OCI-LY7 (cell line): ENCODE data around the gene OR51A2.

Experiments
- EZH2phosphoT487 ChIP-seq: fragments of 200-600 bp; sonication (generic); IDR thresholded peaks from 2 replicates; pipeline ENCODE4 v1.6.1; 2018; ENCODE audit warnings: low read depth, borderline replicate concordance, mild to moderate bottlenecking, mixed run types, antibody characterized with exemption, low read length, moderate library complexity, mixed read lengths
- TF ChIP-seq, protein P1 (sequence below): fragments of 200-600 bp; sonication (generic); conservative IDR thresholded peaks from 2 replicates; pipeline ENCODE4 v1.5.1; 2014; ENCODE audit warnings: mild to moderate bottlenecking, antibody characterized with exemption, low read length, moderate library complexity, mixed read lengths

DNA sequence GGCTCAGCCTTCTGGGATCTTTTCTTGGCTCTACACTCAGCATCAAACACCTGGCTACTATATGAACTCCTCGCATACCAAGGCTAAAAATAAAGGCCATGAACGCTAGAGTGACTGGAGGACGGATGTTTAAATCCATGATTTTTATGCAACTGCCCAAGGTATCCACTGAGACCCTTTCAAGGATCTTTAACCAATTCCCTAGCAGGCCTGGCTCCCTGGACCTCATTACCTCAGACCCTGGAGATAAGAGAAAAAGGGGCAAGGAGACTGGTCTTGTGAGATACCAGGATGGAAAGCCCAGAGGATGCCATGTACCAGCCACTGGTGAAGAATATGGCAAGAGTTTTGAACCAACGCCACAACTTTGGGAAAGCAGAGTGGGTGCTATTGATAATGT is 36.3 kb downstream of the OR51A2 start, which contains the start of gene OR51G2:
- TF ChIP-seq EZH2phosphoT487 = no peak
- TF ChIP-seq, protein P1, sequence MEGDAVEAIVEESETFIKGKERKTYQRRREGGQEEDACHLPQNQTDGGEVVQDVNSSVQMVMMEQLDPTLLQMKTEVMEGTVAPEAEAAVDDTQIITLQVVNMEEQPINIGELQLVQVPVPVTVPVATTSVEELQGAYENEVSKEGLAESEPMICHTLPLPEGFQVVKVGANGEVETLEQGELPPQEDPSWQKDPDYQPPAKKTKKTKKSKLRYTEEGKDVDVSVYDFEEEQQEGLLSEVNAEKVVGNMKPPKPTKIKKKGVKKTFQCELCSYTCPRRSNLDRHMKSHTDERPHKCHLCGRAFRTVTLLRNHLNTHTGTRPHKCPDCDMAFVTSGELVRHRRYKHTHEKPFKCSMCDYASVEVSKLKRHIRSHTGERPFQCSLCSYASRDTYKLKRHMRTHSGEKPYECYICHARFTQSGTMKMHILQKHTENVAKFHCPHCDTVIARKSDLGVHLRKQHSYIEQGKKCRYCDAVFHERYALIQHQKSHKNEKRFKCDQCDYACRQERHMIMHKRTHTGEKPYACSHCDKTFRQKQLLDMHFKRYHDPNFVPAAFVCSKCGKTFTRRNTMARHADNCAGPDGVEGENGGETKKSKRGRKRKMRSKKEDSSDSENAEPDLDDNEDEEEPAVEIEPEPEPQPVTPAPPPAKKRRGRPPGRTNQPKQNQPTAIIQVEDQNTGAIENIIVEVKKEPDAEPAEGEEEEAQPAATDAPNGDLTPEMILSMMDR = no peak
